Chondrocyte (in vitro differentiated cells): Measurements from ENCODE around the gene CDC42EP2. TPM values are rescaled to one million over a fixed set of nuclear protein-coding genes. Genes with fewer than 3 reads are reported as not detected.

ENCODE experiments used
- DNase-seq: peaks from one replicate; pipeline ENCODE4 v3.0.0; 2021; ENCODE audit warnings: mixed read lengths, low spot score
- H3K27ac Mint-ChIP-seq: one replicate; pipeline ENCODE4 v1.8.0; 2021; ENCODE audit warnings: mild to moderate bottlenecking, moderate library complexity, mixed read lengths; ENCODE audit not compliant: unreplicated experiment
- H3K27me3 Mint-ChIP-seq: 2 replicates; pipeline ENCODE4 v1.8.0; 2021; ENCODE audit warnings: low read depth, mixed read lengths
- H3K36me3 Mint-ChIP-seq: 2 replicates; pipeline ENCODE4 v1.8.0; 2021; ENCODE audit warnings: low read depth, mixed read lengths
- H3K4me1 Mint-ChIP-seq: 2 replicates; pipeline ENCODE4 v1.8.0; 2021; ENCODE audit warnings: low read depth, mild to moderate bottlenecking, mixed read lengths
- H3K4me3 Mint-ChIP-seq: one replicate; pipeline ENCODE4 v1.8.0; 2021; ENCODE audit warnings: mild to moderate bottlenecking, moderate library complexity, mixed read lengths; ENCODE audit not compliant: unreplicated experiment
- H3K9me3 Mint-ChIP-seq: 2 replicates; pipeline ENCODE4 v1.8.0; 2021; ENCODE audit warnings: low read depth, mixed read lengths
- total RNA-seq: library from RNA; stranded (reverse); gene quantifications from 3 replicates; pipeline ENCODE4 v1.2.1, GENCODE V29; 2021
- TF ChIP-seq, protein P1 (sequence below): fragments of 200-600 bp; sonication (generic); IDR thresholded peaks from 2 replicates; pipeline ENCODE4 v1.5.0; 2021; ENCODE audit warnings: antibody characterized with exemption, mild to moderate bottlenecking, moderate library complexity

Gene CDC42EP2
- total RNA-seq, 1 donor from 2014 or later, result 12.8 TPM

DNA sequence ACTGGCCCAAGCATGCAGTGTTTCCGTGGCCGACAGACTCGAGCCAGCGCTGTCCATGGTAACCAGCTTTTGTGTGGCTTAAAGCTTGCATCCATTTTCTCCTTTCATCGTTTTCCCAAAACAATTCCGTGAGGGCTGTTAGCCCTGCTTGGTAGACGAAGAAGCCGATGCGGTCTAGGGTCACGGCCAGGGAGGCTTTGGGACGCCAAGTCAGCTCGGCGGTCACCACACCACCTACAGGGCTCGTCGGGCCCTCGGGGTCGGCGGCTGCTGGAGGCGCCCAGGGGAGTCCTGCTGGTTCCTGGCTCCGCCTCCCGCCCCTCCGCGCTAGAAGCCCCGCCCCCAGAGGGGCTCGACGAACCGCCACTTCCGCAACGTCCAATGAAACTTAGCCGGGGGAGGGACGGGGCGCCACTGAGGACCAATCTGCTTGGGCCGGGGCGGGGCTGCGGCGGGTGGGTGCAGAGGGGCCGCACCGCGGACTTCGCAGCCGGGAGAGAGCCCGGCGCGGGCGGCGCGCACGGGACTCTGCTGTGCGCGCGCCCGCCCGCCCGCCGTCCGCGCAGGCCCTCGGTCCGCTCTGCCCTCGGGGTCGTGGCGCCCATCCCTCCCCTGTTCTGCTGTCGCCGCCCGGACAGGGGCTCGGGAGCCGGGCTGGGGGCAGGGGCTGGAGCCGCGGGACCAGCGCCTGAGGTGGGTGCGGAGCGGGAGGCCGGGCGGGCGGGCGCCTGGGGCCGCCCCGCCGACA is 39.8 kb downstream of the CDC42EP2 start, which contains the start of gene TIGD3:
Gene TIGD3 (plus strand): TSS at position 487 of the 748 bp plus-strand sequence. CDS start 1,058 bp downstream, outside the sequence.
- Mint-ChIP-seq H3K27me3 (no peaks in the 10 kb centered on the region), H3K4me1 (peaks cover 17% of the 10 kb centered on the region), H3K27ac (peak within 1 kb of the TSS; percentile 87), H3K36me3 (peaks cover 6% of the 10 kb centered on the region), H3K9me3 (no peaks in the 10 kb centered on the region), H3K4me3 (peak within 1 kb of the TSS; percentile 75)
- TF ChIP-seq, protein P1, sequence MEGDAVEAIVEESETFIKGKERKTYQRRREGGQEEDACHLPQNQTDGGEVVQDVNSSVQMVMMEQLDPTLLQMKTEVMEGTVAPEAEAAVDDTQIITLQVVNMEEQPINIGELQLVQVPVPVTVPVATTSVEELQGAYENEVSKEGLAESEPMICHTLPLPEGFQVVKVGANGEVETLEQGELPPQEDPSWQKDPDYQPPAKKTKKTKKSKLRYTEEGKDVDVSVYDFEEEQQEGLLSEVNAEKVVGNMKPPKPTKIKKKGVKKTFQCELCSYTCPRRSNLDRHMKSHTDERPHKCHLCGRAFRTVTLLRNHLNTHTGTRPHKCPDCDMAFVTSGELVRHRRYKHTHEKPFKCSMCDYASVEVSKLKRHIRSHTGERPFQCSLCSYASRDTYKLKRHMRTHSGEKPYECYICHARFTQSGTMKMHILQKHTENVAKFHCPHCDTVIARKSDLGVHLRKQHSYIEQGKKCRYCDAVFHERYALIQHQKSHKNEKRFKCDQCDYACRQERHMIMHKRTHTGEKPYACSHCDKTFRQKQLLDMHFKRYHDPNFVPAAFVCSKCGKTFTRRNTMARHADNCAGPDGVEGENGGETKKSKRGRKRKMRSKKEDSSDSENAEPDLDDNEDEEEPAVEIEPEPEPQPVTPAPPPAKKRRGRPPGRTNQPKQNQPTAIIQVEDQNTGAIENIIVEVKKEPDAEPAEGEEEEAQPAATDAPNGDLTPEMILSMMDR, result no peak
- DNase-seq, result peak; percentile 97

DNA sequence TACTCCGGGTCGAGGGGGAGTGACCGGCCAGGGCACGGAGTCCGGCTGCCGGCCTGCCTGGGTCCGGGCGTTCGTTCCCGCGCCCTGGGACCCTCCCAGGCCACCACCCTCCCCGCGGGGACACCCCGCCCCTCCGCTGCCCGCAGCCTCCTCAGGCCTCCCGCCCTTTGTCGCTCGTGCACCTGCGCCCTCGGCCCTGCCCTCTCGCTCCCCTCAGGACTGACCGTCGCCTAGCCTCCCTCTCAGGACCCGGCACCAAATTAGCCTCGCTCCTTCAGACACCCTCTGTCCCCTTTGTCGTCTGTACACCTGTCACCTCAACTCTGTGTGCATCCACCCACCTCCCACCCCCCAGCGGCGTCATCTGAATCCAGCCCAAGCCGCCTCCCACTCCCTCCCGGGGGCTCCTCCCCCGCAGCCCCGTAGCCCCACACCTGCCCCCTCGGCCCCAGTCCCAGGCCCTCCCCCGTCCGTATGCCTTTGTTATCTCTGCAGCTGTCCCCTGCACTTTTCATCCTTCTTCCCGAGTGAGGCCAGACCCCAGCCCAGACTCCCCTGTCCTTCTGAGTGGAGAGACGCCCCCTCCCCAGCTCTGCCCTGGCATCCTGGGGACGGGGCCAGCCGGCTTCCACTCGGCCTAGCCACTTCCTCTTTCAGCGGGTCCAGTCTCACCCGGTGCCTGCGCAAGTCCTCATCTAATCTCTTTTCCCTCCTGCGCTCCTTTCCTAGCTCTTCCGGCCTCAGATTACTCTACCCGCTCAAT is 40.5 kb downstream of the CDC42EP2 start:
- TF ChIP-seq, protein P1, result no peak
- DNase-seq, result no peak
- Mint-ChIP-seq H3K4me1 (peaks cover 17% of the 10 kb centered on the region), H3K4me3 (peak overlapping the region; percentile 67), H3K9me3 (no peaks in the 10 kb centered on the region), H3K27ac (no peak overlapping the region), H3K36me3 (peaks cover 6% of the 10 kb centered on the region), H3K27me3 (no peaks in the 10 kb centered on the region)

DNA sequence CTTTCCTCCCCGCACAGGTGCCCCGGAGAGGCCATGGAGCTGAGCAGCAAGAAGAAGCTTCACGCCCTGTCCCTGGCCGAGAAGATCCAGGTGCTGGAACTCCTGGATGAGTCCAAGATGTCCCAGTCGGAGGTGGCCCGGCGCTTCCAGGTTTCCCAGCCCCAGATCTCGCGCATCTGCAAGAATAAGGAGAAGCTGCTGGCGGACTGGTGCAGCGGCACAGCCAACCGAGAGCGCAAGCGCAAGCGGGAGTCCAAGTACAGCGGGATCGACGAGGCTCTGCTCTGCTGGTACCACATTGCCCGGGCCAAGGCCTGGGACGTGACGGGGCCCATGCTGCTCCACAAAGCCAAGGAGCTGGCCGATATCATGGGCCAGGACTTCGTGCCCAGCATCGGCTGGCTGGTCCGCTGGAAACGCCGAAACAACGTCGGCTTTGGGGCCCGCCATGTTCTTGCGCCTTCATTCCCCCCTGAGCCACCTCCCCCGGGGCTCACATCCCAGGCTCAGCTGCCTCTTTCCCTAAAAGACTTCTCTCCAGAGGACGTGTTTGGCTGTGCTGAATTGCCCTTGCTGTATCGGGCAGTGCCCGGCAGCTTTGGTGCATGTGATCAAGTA is 41.2 kb downstream of the CDC42EP2 start:
- Mint-ChIP-seq H3K9me3 (no peaks in the 10 kb centered on the region), H3K27ac (no peak overlapping the region), H3K4me1 (peaks cover 17% of the 10 kb centered on the region), H3K27me3 (no peaks in the 10 kb centered on the region), H3K4me3 (peak overlapping the region; percentile 67), H3K36me3 (peaks cover 6% of the 10 kb centered on the region)
- DNase-seq, result peak; percentile 91
- TF ChIP-seq, protein P1, result no peak

DNA sequence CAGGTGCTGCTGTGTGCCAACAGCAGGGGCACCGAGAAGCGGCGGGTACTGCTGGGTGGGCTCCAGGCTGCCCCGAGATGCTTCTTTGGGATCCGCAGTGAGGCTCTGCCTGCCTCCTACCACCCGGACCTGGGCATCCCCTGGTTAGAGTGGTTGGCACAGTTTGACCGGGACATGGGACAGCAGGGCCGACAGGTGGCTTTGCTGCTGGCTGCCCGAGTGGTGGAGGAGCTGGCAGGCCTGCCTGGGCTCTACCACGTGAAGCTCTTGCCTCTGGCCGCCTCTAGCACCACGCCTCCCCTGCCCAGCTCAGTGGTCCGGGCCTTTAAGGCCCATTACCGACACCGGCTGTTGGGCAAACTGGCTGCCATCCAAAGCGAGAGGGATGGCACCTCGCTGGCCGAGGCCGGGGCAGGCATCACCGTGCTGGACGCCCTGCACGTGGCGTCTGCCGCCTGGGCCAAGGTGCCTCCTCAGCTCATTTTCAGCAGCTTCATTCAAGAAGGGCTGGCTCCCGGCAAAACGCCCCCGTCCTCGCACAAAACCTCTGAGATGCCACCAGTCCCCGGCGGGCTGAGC is 41.8 kb downstream of the CDC42EP2 start:
- peak; percentile 88 for DNase-seq
- Mint-ChIP-seq H3K4me1 (peaks cover 17% of the 10 kb centered on the region), H3K36me3 (peaks cover 6% of the 10 kb centered on the region), H3K27ac (no peak overlapping the region), H3K27me3 (no peaks in the 10 kb centered on the region), H3K9me3 (no peaks in the 10 kb centered on the region), H3K4me3 (peak overlapping the region; percentile 36)
- TF ChIP-seq, protein P1, result no peak
